ENCODE measurements around the gene DMAP1.

DMAP1 gene

DNA sequence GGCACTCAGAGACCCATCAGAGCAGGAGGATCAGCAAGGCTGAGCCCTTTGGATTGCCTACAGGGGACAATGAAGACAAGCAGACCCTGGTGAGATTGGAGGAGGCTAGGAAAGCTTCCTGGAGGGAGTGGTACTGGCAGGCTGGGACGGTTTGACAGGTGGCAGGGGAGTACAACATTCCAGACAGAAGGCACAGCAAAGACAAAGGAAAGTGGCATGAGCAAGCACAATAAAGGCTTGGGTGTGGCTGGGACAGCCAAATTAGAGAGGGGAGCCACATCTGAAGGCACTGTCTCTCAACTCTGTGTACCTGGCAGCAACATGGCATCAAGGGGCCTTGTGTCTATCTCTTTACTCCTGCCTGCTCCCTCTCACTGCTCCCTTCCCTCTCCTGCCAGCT is 38.2 kb downstream of the DMAP1 start:
- no peak overlapping the region for H3K4me3 ChIP-seq (ENCODE audit: insufficient read depth, low read depth, low read length, poor library complexity, severe bottlenecking)
- no peaks in the 10 kb centered on the region for H3K27me3 ChIP-seq (replicated peaks; ENCODE audit: control insufficient read depth, insufficient read depth, low read length, poor library complexity, severe bottlenecking)
- H3K9me3 ChIP-seq (ENCODE audit: control insufficient read depth, low read length): no peaks in the 10 kb centered on the region
- H3K27ac ChIP-seq (ENCODE audit: insufficient read depth, low read length, poor library complexity, severe bottlenecking): no peak overlapping the region
- DNase-seq: no peak
- peaks cover 3% of the 10 kb centered on the region for H3K36me3 ChIP-seq (ENCODE audit: control insufficient read depth, insufficient read depth, low read length)
- H3K4me1 ChIP-seq (ENCODE audit: control insufficient read depth, insufficient read depth, low read length, poor library complexity, severe bottlenecking): no peaks in the 10 kb centered on the region

DNA sequence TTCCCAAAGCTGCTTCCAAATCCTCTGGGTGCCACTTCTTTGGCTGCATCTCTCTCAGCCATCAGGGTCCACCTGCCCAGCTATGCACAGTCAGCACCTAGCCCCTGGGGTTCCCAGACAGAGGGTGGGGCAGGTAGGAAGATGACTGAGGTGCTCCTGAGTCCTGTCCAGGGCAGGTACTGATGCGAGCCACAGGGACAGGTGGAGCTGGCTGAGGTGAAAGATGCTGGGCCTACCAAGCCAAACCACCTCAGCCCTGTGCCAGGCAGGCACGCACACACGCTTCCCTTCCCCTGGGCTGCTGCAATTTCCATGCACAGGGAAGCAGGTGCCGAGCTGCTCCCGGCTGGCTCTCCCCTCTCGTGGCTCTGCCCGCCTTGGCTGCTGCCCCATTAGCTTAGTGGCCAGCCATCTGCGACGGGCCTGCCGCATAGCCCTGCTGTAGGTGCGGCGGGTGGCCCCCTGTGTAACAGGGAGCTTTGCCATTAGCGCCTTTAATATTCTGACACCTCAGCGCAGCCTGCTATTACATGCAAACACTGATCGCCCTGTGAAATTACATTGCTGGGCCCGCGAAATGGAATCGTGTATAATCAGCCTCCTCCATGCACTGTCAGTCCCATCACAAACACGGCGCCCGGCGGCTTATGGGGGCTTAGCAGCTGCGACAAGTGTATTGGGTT is 38.9 kb downstream of the DMAP1 start:
- no peaks in the 10 kb centered on the region for H3K9me3 ChIP-seq (ENCODE audit: control insufficient read depth, low read length)
- no peak overlapping the region for H3K4me3 ChIP-seq (ENCODE audit: insufficient read depth, low read depth, low read length, poor library complexity, severe bottlenecking)
- H3K36me3 ChIP-seq (ENCODE audit: control insufficient read depth, insufficient read depth, low read length): peaks cover 3% of the 10 kb centered on the region
- no peak overlapping the region for H3K27ac ChIP-seq (ENCODE audit: insufficient read depth, low read length, poor library complexity, severe bottlenecking)
- DNase-seq: no peak
- no peaks in the 10 kb centered on the region for H3K27me3 ChIP-seq (replicated peaks; ENCODE audit: control insufficient read depth, insufficient read depth, low read length, poor library complexity, severe bottlenecking)
- no peaks in the 10 kb centered on the region for H3K4me1 ChIP-seq (ENCODE audit: control insufficient read depth, insufficient read depth, low read length, poor library complexity, severe bottlenecking)

DNA sequence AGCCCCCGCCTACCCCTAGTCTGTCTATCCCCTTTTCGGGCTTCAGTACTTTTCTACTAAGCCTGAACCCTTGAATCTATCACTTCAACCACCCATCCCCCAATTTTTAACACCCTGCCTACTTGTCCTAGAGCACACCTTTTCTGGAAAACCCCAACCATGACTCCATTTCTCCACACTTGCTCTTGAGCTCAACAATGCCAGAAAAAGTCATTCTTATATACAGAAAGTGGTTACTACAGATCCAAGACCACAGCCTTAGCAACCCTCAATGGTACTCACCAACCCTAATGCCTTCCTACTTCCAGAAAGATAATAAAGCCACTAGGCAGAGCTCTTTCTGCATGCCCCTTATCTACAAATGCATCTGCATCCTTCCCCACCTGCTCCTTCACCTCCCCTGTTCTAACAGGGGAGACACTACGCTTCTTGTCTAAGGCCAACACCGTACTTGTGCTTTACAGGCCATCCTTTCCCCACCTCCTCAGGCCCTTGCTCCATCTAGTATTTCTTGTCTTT is 41.2 kb downstream of the DMAP1 start:
- Histone ChIP-seq H3K27me3 (replicated peaks; ENCODE audit: control insufficient read depth, insufficient read depth, low read length, poor library complexity, severe bottlenecking) (no peaks in the 10 kb centered on the region), H3K9me3 (ENCODE audit: control insufficient read depth, low read length) (no peaks in the 10 kb centered on the region), H3K36me3 (ENCODE audit: control insufficient read depth, insufficient read depth, low read length) (peaks cover 3% of the 10 kb centered on the region), H3K4me3 (ENCODE audit: insufficient read depth, low read depth, low read length, poor library complexity, severe bottlenecking) (no peak overlapping the region), H3K27ac (ENCODE audit: insufficient read depth, low read length, poor library complexity, severe bottlenecking) (no peak overlapping the region), H3K4me1 (ENCODE audit: control insufficient read depth, insufficient read depth, low read length, poor library complexity, severe bottlenecking) (no peaks in the 10 kb centered on the region)
- DNase-seq: no peak

DNA sequence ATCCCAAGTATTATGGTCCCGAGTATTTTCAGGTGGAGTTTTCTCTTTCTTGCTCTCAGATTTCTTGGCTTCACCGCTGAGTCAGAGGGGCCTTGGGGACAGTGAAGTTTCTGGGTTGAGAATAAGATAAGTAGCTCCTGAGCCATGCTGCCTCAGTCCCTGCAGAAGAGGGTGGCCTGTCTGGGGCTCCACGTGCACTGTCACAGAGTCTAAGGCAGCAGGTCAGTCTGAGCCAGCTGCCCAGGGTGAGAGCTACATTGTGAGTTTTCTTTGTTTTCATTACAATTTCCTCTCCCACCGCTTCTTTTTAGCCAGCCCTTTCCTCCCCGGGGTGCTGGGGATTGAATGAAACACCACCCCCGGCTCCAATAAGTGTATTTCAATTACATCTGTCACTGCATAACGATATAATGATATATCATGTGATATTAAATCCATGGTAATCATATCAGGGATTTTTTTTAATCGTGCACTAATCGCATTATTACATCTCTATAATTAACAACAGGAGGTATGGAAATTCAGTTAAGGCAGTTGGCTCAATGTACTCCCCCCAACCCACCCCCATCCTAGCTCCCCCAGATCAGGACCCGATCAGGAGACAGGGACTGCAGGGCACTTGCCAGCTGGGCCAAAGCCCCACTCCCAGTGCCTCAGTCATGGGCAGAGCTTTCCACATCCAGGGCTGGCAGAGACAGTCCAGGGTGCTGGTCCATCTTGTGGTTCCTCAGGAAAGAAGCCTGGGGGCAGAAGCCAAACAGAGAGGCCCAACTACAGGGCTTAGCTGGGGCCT is 43.7 kb downstream of the DMAP1 start:
- Histone ChIP-seq H3K4me3 (ENCODE audit: insufficient read depth, low read depth, low read length, poor library complexity, severe bottlenecking) (no peak overlapping the region), H3K27ac (ENCODE audit: insufficient read depth, low read length, poor library complexity, severe bottlenecking) (no peak overlapping the region), H3K9me3 (ENCODE audit: control insufficient read depth, low read length) (no peaks in the 10 kb centered on the region), H3K4me1 (ENCODE audit: control insufficient read depth, insufficient read depth, low read length, poor library complexity, severe bottlenecking) (no peaks in the 10 kb centered on the region), H3K36me3 (ENCODE audit: control insufficient read depth, insufficient read depth, low read length) (peaks cover 3% of the 10 kb centered on the region), H3K27me3 (replicated peaks; ENCODE audit: control insufficient read depth, insufficient read depth, low read length, poor library complexity, severe bottlenecking) (no peaks in the 10 kb centered on the region)
- DNase-seq: no peak

DNA sequence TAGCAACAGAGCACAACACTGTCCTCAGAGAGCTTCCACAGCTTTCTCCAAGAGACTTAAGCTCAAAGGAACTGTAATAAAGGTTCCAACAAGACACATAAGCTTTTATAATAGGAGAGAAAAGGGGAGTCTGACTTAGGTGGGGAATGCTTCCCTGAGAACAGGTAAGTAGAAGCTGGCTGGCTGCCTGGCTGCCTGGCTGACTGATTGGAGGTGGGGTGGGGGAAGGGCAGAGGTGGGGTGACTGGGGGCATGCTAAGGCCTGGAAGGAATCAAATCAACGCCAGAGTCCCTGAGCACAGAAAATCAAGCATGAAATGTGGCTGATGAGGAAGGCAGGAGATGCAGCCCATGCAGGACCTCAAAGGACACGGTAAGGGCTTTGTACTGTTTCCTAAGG is 45.8 kb downstream of the DMAP1 start:
- no peaks in the 10 kb centered on the region for H3K27me3 ChIP-seq (replicated peaks; ENCODE audit: control insufficient read depth, insufficient read depth, low read length, poor library complexity, severe bottlenecking)
- H3K4me1 ChIP-seq (ENCODE audit: control insufficient read depth, insufficient read depth, low read length, poor library complexity, severe bottlenecking): no peaks in the 10 kb centered on the region
- no peak overlapping the region for H3K4me3 ChIP-seq (ENCODE audit: insufficient read depth, low read depth, low read length, poor library complexity, severe bottlenecking)
- DNase-seq: no peak
- no peaks in the 10 kb centered on the region for H3K36me3 ChIP-seq (ENCODE audit: control insufficient read depth, insufficient read depth, low read length)
- H3K27ac ChIP-seq (ENCODE audit: insufficient read depth, low read length, poor library complexity, severe bottlenecking): no peak overlapping the region
- H3K9me3 ChIP-seq (ENCODE audit: control insufficient read depth, low read length): no peaks in the 10 kb centered on the region

DNA sequence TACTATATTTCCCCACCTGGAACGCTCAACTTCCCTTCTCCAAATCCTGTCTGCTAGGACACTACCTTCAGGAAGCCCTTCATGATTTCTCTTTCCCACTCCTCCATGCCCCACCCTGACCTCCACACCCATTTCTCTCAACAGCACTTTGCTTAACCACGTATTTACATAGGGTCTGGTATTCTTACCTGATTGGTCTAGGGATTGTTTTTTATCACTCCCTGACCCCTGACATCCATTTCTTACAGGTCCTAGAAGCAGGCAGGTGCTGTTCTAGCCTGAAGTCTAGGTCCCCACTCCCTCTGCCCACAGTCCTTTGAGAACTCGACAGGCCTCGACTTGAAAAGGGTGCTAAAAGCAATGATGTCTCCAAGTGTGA is 47.5 kb downstream of the DMAP1 start:
- no peaks in the 10 kb centered on the region for H3K36me3 ChIP-seq (ENCODE audit: control insufficient read depth, insufficient read depth, low read length)
- DNase-seq: no peak
- H3K27me3 ChIP-seq (replicated peaks; ENCODE audit: control insufficient read depth, insufficient read depth, low read length, poor library complexity, severe bottlenecking): no peaks in the 10 kb centered on the region
- H3K27ac ChIP-seq (ENCODE audit: insufficient read depth, low read length, poor library complexity, severe bottlenecking): no peak overlapping the region
- no peak overlapping the region for H3K4me3 ChIP-seq (ENCODE audit: insufficient read depth, low read depth, low read length, poor library complexity, severe bottlenecking)
- no peaks in the 10 kb centered on the region for H3K9me3 ChIP-seq (ENCODE audit: control insufficient read depth, low read length)
- no peaks in the 10 kb centered on the region for H3K4me1 ChIP-seq (ENCODE audit: control insufficient read depth, insufficient read depth, low read length, poor library complexity, severe bottlenecking)

DNA sequence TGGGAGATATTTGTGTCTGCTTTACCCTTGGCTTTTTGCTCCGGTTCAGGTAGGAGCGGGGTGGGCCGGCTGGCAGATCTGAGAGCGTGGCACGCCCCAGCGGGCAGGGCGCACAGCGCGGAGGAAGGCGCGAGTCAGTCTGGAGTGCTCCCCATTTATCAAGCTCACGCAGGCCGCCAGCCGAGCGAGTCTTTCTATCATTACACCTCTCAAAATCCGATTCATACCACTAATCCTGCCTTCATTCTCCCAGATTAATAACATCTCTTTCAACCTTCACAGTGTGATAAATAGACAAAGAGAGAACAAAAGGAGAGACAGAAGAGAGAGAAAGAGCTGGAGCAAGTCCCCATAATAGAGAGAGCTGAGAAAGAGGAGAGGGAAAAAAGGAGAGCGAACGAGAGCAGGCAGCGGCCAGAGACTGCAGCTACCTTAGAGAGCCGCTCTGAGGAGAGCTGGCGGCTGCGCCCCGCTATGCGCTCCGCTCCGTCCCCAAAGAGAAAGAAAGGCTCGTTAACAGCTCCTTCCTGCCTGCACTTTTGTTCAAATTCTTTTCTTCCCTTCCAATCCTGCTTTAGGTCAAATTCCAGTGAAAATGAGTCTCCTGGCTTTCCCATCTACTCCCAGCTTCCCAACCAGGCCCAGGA is 48.0 kb downstream of the DMAP1 start:
- Histone ChIP-seq H3K4me1 (ENCODE audit: control insufficient read depth, insufficient read depth, low read length, poor library complexity, severe bottlenecking) (no peaks in the 10 kb centered on the region), H3K4me3 (ENCODE audit: insufficient read depth, low read depth, low read length, poor library complexity, severe bottlenecking) (no peak overlapping the region), H3K27ac (ENCODE audit: insufficient read depth, low read length, poor library complexity, severe bottlenecking) (no peak overlapping the region), H3K9me3 (ENCODE audit: control insufficient read depth, low read length) (no peaks in the 10 kb centered on the region), H3K36me3 (ENCODE audit: control insufficient read depth, insufficient read depth, low read length) (no peaks in the 10 kb centered on the region), H3K27me3 (replicated peaks; ENCODE audit: control insufficient read depth, insufficient read depth, low read length, poor library complexity, severe bottlenecking) (no peaks in the 10 kb centered on the region)
- DNase-seq: no peak

GRCh38 chr1:44261962-44262361 is 48.7 kb downstream of the DMAP1 start:
- Histone ChIP-seq H3K4me1 (ENCODE audit: control insufficient read depth, insufficient read depth, low read length, poor library complexity, severe bottlenecking) (no peaks in the 10 kb centered on the region), H3K27me3 (replicated peaks; ENCODE audit: control insufficient read depth, insufficient read depth, low read length, poor library complexity, severe bottlenecking) (no peaks in the 10 kb centered on the region), H3K9me3 (ENCODE audit: control insufficient read depth, low read length) (no peaks in the 10 kb centered on the region), H3K36me3 (ENCODE audit: control insufficient read depth, insufficient read depth, low read length) (no peaks in the 10 kb centered on the region), H3K27ac (ENCODE audit: insufficient read depth, low read length, poor library complexity, severe bottlenecking) (no peak overlapping the region), H3K4me3 (ENCODE audit: insufficient read depth, low read depth, low read length, poor library complexity, severe bottlenecking) (no peak overlapping the region)
- DNase-seq: no peak

DNA sequence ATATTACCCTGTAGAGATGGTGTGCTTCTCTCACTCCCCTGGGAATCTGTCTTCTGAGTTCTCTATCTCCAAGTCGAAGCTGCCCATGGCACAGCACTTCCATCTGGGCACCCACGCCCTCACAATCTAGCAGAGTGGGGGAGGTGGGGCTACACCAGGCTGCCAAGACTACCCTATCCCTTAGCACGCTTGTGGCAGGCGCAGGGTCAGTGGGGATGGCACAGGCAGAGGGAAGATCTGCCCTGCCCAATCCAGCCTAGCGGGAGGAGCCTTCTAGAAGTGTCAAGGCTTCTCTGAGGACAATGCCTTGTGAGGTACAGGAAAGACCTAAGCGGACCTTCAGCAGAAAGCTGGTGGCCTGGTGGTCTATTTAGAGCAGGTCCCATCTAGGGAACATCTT is 49.1 kb downstream of the DMAP1 start:
- Histone ChIP-seq H3K9me3 (ENCODE audit: control insufficient read depth, low read length) (no peaks in the 10 kb centered on the region), H3K27me3 (replicated peaks; ENCODE audit: control insufficient read depth, insufficient read depth, low read length, poor library complexity, severe bottlenecking) (no peaks in the 10 kb centered on the region), H3K36me3 (ENCODE audit: control insufficient read depth, insufficient read depth, low read length) (no peaks in the 10 kb centered on the region), H3K4me1 (ENCODE audit: control insufficient read depth, insufficient read depth, low read length, poor library complexity, severe bottlenecking) (no peaks in the 10 kb centered on the region), H3K27ac (ENCODE audit: insufficient read depth, low read length, poor library complexity, severe bottlenecking) (no peak overlapping the region), H3K4me3 (ENCODE audit: insufficient read depth, low read depth, low read length, poor library complexity, severe bottlenecking) (no peak overlapping the region)
- no peak for DNase-seq
